Suppressor macrophage treated with lipopolysaccharide for 1 hour (primary cell): ENCODE data around the gene TMEM14A.
A peak's percentile ranks its signal among the peaks of the same experiment; 100 is the strongest.
"Not testable (repeated sequence)": the region's sequence is repeated elsewhere in the genome, so short reads cannot be mapped to it uniquely, and the experiment has no call there.

ENCODE experiments used
- DNase-seq, 3 donors: peaks; one replicate each; pipeline ENCODE4 v3.0.0-alpha.2; 2020 to 2022

TMEM14A gene

GRCh38 chr6:52661551-52661950, 9.4 kb upstream of the TMEM14A start:
- DNase-seq: no peak

- no peak for DNase-seq
Observed at GRCh38 chr6:52662031-52662430, 8.9 kb upstream of the TMEM14A start.

GRCh38 chr6:52663120-52663935, 7.6 kb upstream of the TMEM14A start:
- DNase-seq: peak; percentile 74 to 82 (median 79)

- DNase-seq: no peak
Observed at GRCh38 chr6:52663936-52664185, 7.1 kb upstream of the TMEM14A start.

GRCh38 chr6:52664186-52664990, 6.5 kb upstream of the TMEM14A start:
- DNase-seq: peak; percentile 95 to 96 (median 95)

- no peak for DNase-seq
Observed at GRCh38 chr6:52664991-52665686, 5.8 kb upstream of the TMEM14A start.

- peak; percentile 76 to 90 (median 81) for DNase-seq
Observed at GRCh38 chr6:52666071-52666470, 4.8 kb upstream of the TMEM14A start.

GRCh38 chr6:52666523-52666922, 4.4 kb upstream of the TMEM14A start:
- no peak for DNase-seq

GRCh38 chr6:52667572-52667971, 3.3 kb upstream of the TMEM14A start:
- DNase-seq: peak; percentile 43 to 72 (median 63)

GRCh38 chr6:52671676-52672075, 763 bp downstream of the TMEM14A start:
- no peak for DNase-seq

- DNase-seq: peak in 2 of 3 donors; percentile 18 to 33
Observed at GRCh38 chr6:52672412-52673025, 1.6 kb downstream of the TMEM14A start.

GRCh38 chr6:52674666-52675065, 3.8 kb downstream of the TMEM14A start:
- peak in 2 of 3 donors; percentile 38 to 52 for DNase-seq

GRCh38 chr6:52675372-52675771, 4.5 kb downstream of the TMEM14A start:
- DNase-seq: no peak

- not testable (repeated sequence) for DNase-seq
Observed at GRCh38 chr6:52676631-52677030, 5.7 kb downstream of the TMEM14A start.

GRCh38 chr6:52681416-52681815, 10.5 kb downstream of the TMEM14A start:
- DNase-seq: no peak

- DNase-seq: no peak
Observed at GRCh38 chr6:52686878-52687699, 16.2 kb downstream of the TMEM14A start.

GRCh38 chr6:52689857-52690256, 18.9 kb downstream of the TMEM14A start:
- no peak for DNase-seq

- no peak for DNase-seq
Observed at GRCh38 chr6:52691718-52692117, 20.8 kb downstream of the TMEM14A start.

GRCh38 chr6:52693773-52694172, 22.9 kb downstream of the TMEM14A start:
- DNase-seq: no peak

GRCh38 chr6:52694404-52694803, 23.5 kb downstream of the TMEM14A start:
- no peak for DNase-seq

- no peak for DNase-seq
Observed at GRCh38 chr6:52696418-52696817, 25.5 kb downstream of the TMEM14A start.

GRCh38 chr6:52697903-52698302, 27.0 kb downstream of the TMEM14A start:
- no peak for DNase-seq
